DOHH2 (cell line): ENCODE measurements around the gene ICAM1.

ENCODE experiments used
- H3F3A ChIP-seq: fragments of 200-600 bp; sonication (generic), shearing (Covaris generic); 2 replicates; pipeline ENCODE4 v1.6.0; 2016; ENCODE audit warnings: antibody characterized with exemption, mild to moderate bottlenecking; ENCODE audit not compliant: control insufficient read depth, insufficient read depth
- H3K27ac ChIP-seq: fragments of 200-600 bp; sonication (generic); 2 replicates; pipeline ENCODE4 v1.5.1; 2014; ENCODE audit warnings: low read depth, mild to moderate bottlenecking, low read length, moderate library complexity
- H3K27me3 ChIP-seq: fragments of 200-600 bp; sonication (generic); 2 replicates; pipeline ENCODE4 v1.6.1; 2014; ENCODE audit warnings: mild to moderate bottlenecking, low read length, mixed read lengths; ENCODE audit not compliant: control insufficient read depth
- H3K36me3 ChIP-seq: fragments of 200-600 bp; sonication (generic); 2 replicates; pipeline ENCODE4 v1.6.1; 2014; ENCODE audit warnings: mild to moderate bottlenecking, low read length, moderate library complexity, mixed read lengths; ENCODE audit not compliant: control insufficient read depth
- H3K4me1 ChIP-seq: fragments of 200-600 bp; sonication (generic); 2 replicates; pipeline ENCODE4 v1.6.1; 2014; ENCODE audit warnings: mild to moderate bottlenecking, low read length, mixed read lengths; ENCODE audit not compliant: control insufficient read depth
- H3K4me2 ChIP-seq: fragments of 200-600 bp; sonication (generic); 2 replicates; pipeline ENCODE4 v1.6.0; 2014; ENCODE audit warnings: mild to moderate bottlenecking, low read length, moderate library complexity
- H3K4me3 ChIP-seq: fragments of 200-600 bp; sonication (generic); 2 replicates; pipeline ENCODE4 v1.5.1; 2014; ENCODE audit warnings: mild to moderate bottlenecking, low read length, mixed read lengths
- H3K79me2 ChIP-seq: fragments of 200-600 bp; sonication (generic); 2 replicates; pipeline ENCODE4 v1.6.1; 2014; ENCODE audit warnings: mild to moderate bottlenecking, low read length, mixed read lengths; ENCODE audit not compliant: control insufficient read depth
- H3K9me2 ChIP-seq: fragments of 200-600 bp; sonication (generic); replicated peaks from 2 replicates; pipeline ENCODE4 v1.6.1; 2014; ENCODE audit warnings: mild to moderate bottlenecking, low read length, mixed read lengths; ENCODE audit not compliant: control insufficient read depth
- H3K9me3 ChIP-seq: fragments of 200-600 bp; sonication (generic); 2 replicates; pipeline ENCODE4 v1.6.1; 2014; ENCODE audit warnings: antibody characterized with exemption, low read length, mixed read lengths; ENCODE audit not compliant: control insufficient read depth, insufficient read depth
- H4K20me1 ChIP-seq: fragments of 200-600 bp; sonication (generic); 2 replicates; pipeline ENCODE4 v1.6.0; 2014; ENCODE audit warnings: low read depth, mild to moderate bottlenecking, antibody characterized with exemption, low read length, moderate library complexity; ENCODE audit not compliant: control insufficient read depth, insufficient read depth
- CTCF ChIP-seq: fragments of 200-600 bp; sonication (generic); IDR thresholded peaks from one replicate; pipeline ENCODE4 v1.5.1; 2014; ENCODE audit warnings: antibody characterized with exemption, mild to moderate bottlenecking, low read depth, low read length; ENCODE audit not compliant: poor library complexity, severe bottlenecking
- EZH2phosphoT487 ChIP-seq: fragments of 200-600 bp; sonication (generic); IDR thresholded peaks from 2 replicates; pipeline ENCODE4 v1.6.1; 2017; ENCODE audit warnings: borderline replicate concordance, mild to moderate bottlenecking, antibody characterized with exemption, low read length, moderate library complexity, mixed read lengths

Gene ICAM1

GRCh38 chr19:10224337-10224736 lies 46.6 kb upstream of the ICAM1 start:
- Histone ChIP-seq H3F3A (peaks cover 75% of the 10 kb centered on the region), H3K4me1 (peaks cover 97% of the 10 kb centered on the region), H3K9me3 (no peaks in the 10 kb centered on the region), H3K27ac (peak overlapping the region; percentile 100), H3K9me2 (no peaks in the 10 kb centered on the region), H4K20me1 (peaks cover 29% of the 10 kb centered on the region), H3K36me3 (peaks cover 94% of the 10 kb centered on the region), H3K4me2 (peak overlapping the region; percentile 69), H3K27me3 (no peaks in the 10 kb centered on the region), H3K4me3 (peak overlapping the region; percentile 55), H3K79me2 (peaks cover 96% of the 10 kb centered on the region)
- TF ChIP-seq CTCF (no peak), EZH2phosphoT487 (no peak)

- peak overlapping the region; percentile 85 for H3K4me2 ChIP-seq
Measured at GRCh38 chr19:10226021-10226375, 44.9 kb upstream of the ICAM1 start.

GRCh38 chr19:10226376-10227025 lies 44.4 kb upstream of the ICAM1 start:
- Histone ChIP-seq H3K27ac (peak overlapping the region; percentile 100), H3K9me3 (no peaks in the 10 kb centered on the region), H3K36me3 (peaks cover 92% of the 10 kb centered on the region), H3F3A (peaks cover 62% of the 10 kb centered on the region), H3K4me1 (peaks cover 77% of the 10 kb centered on the region), H3K4me3 (peak overlapping the region; percentile 86), H3K27me3 (no peaks in the 10 kb centered on the region), H4K20me1 (peaks cover 29% of the 10 kb centered on the region), H3K9me2 (no peaks in the 10 kb centered on the region), H3K4me2 (peak overlapping the region; percentile 85), H3K79me2 (peaks cover 98% of the 10 kb centered on the region)
- no peak for TF ChIP-seq EZH2phosphoT487
- no peak for TF ChIP-seq CTCF

More at GRCh38 chr19:10226021-10226375, 44.9 kb upstream of the ICAM1 start:
- no peaks in the 10 kb centered on the region for H3K9me2 ChIP-seq
- H3K27ac ChIP-seq = peak overlapping the region; percentile 100
- H3K4me3 ChIP-seq = peak overlapping the region; percentile 86
- peaks cover 81% of the 10 kb centered on the region for H3K4me1 ChIP-seq
- H3K9me3 ChIP-seq = no peaks in the 10 kb centered on the region
- H3F3A ChIP-seq = peaks cover 67% of the 10 kb centered on the region
- no peak for TF ChIP-seq EZH2phosphoT487
- no peak for TF ChIP-seq CTCF
- H3K36me3 ChIP-seq = peaks cover 95% of the 10 kb centered on the region
- H4K20me1 ChIP-seq = peaks cover 29% of the 10 kb centered on the region
- peaks cover 98% of the 10 kb centered on the region for H3K79me2 ChIP-seq
- no peaks in the 10 kb centered on the region for H3K27me3 ChIP-seq
